ENCODE results near the gene XRCC4.

- TF ChIP-seq SP1 (IDR thresholded peaks at IDR 0.05) (no peak), BHLHE40 (IDR thresholded peaks at IDR 0.05; ENCODE audit: borderline replicate concordance) (no peak), FOXA1 (IDR thresholded peaks at IDR 0.05) (no peak), FOXM1 (IDR thresholded peaks at IDR 0.05; ENCODE audit: borderline replicate concordance) (no peak), TARDBP (IDR thresholded peaks at IDR 0.05) (no peak), ELF4 (IDR thresholded peaks at IDR 0.05) (no peak)
These were observed 67.9 kb downstream of the XRCC4 start for GRCh38 chr5:83145241-83145640.
